SKM-1 treated with dmso at 0.1 percent for 144 hours (cell line): ENCODE data around the gene TCEANC.
"Not testable (repeated sequence)": the region's sequence is repeated elsewhere in the genome, so short reads cannot be mapped to it uniquely, and the experiment has no call there.

Experiments
- DNase-seq: peaks from one replicate; lab custom pipeline; 2025; ENCODE audit not compliant: unreplicated experiment; lab: John Stamatoyannopoulos, UW

Gene TCEANC

GRCh38 chrX:13655674-13656073 is 2.7 kb downstream of the TCEANC start:
- DNase-seq: no peak

GRCh38 chrX:13658602-13659001 is 5.7 kb downstream of the TCEANC start:
- peak; percentile 19 for DNase-seq

GRCh38 chrX:13659063-13659462 is 6.1 kb downstream of the TCEANC start:
- DNase-seq: peak; percentile 80

- DNase-seq: no peak
These were observed 8.9 kb downstream of the TCEANC start for GRCh38 chrX:13661735-13662288.

GRCh38 chrX:13662355-13662791 is 9.4 kb downstream of the TCEANC start:
- DNase-seq: no peak

- DNase-seq: no peak
These were observed 11.1 kb downstream of the TCEANC start for GRCh38 chrX:13664020-13664419.

- no peak for DNase-seq
These were observed 13.9 kb downstream of the TCEANC start for GRCh38 chrX:13666836-13667235.

GRCh38 chrX:13667919-13668318 is 15.0 kb downstream of the TCEANC start:
- DNase-seq: no peak

- no peak for DNase-seq
These were observed 16.4 kb downstream of the TCEANC start for GRCh38 chrX:13669246-13669737.

GRCh38 chrX:13669755-13670154 is 16.8 kb downstream of the TCEANC start:
- DNase-seq: not testable (repeated sequence)

- no peak for DNase-seq
These were observed 17.3 kb downstream of the TCEANC start for GRCh38 chrX:13670197-13670596.

GRCh38 chrX:13673016-13673415 is 20.1 kb downstream of the TCEANC start:
- DNase-seq: no peak

- no peak for DNase-seq
These were observed 23.9 kb downstream of the TCEANC start for GRCh38 chrX:13676885-13677284.

- not testable (repeated sequence) for DNase-seq
These were observed 26.8 kb downstream of the TCEANC start for GRCh38 chrX:13679700-13680099.

- no peak for DNase-seq
These were observed 28.7 kb downstream of the TCEANC start for GRCh38 chrX:13681595-13681994.

- DNase-seq: no peak
These were observed 31.4 kb downstream of the TCEANC start for GRCh38 chrX:13684361-13684760.

- no peak for DNase-seq
These were observed 32.3 kb downstream of the TCEANC start for GRCh38 chrX:13685126-13685763.

GRCh38 chrX:13687203-13687602 is 34.3 kb downstream of the TCEANC start:
- DNase-seq: no peak

GRCh38 chrX:13688384-13688957 is 35.5 kb downstream of the TCEANC start:
- DNase-seq: no peak

- DNase-seq: peak; percentile 25
These were observed 36.2 kb downstream of the TCEANC start, which contains the start of gene RAB9A for GRCh38 chrX:13688958-13689740. Gene RAB9A (plus strand): TSS chrX:13689128. CDS start chrX:13708747, 19,619 bp downstream.

GRCh38 chrX:13689741-13690211 is 36.8 kb downstream of the TCEANC start:
- no peak for DNase-seq
